HG02588 (cell line): ENCODE data around the gene SPATA6.
"Not testable (repeated sequence)": the region's sequence is repeated elsewhere in the genome, so short reads cannot be mapped to it uniquely, and the experiment has no call there.

ENCODE experiments used
- ATAC-seq: cut with Tn5 transposase; IDR thresholded peaks from one replicate; pipeline ENCODE4 v1.9.1; 2021; ENCODE audit warnings: mild to moderate bottlenecking, moderate library complexity; ENCODE audit not compliant: unreplicated experiment

The SPATA6 gene

DNA sequence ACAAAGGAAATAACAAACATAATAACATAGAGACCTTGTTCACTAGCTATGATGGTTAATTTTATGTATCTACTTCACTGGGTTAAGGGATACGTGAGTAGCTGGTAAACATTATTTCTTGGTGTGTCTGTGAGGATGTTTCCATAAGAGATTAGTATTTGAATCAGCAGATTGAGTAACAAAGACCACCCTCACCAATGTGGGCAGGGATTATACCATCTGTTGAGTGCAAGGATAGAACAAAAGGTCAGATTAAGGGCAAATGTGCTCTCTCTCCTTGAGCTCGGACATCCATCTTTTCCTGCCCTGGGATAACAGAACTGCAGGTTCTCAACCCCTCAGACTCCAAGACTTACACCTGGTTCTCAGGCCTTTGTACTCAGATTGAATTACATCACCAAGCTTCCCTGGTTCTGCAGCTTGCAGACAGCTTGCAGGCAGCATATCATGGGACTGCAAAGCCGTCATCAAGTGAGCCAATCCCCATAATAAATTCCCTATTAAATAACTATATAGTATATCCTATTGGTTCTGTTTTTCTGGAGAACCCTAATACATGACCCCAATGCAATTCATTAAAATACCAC, 9.2 kb downstream of the SPATA6 start:
- ATAC-seq: no peak

DNA sequence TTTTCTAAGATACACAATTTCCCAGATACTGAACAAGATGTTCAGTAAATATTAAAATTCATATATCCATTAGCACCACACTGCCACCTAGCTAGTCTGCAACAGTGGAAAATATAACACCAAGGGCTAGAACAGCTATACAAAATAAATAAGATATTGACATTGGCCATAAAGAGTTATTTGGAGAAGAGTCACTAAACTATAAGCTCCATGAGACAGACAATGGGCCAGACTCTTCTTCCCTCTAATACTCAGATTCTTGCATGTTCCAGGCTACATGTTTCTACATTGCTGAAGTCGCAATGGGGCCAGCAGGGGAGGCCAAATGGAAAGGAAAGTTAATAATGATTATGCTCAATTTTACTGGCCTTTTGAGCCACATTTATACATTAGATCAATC, 21.5 kb downstream of the SPATA6 start:
- no peak for ATAC-seq

DNA sequence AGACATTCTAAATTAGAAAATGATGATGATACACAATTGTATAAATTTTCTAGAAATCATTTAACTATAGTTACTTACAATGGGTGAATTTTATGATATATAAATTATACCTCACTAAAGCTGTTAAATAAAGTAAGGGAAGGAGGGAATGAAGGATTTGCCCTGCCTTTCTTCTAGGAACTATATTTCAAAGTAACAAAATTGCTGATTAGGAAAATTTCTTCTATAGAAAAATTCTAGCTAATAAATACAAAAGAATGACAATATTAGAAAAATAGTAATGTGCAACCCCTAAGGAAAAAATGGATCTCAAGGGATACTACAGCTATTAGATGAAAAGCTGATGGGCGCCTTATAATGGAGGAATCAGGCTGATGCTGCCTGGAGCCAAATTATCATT, 23.1 kb downstream of the SPATA6 start:
- no peak for ATAC-seq

DNA sequence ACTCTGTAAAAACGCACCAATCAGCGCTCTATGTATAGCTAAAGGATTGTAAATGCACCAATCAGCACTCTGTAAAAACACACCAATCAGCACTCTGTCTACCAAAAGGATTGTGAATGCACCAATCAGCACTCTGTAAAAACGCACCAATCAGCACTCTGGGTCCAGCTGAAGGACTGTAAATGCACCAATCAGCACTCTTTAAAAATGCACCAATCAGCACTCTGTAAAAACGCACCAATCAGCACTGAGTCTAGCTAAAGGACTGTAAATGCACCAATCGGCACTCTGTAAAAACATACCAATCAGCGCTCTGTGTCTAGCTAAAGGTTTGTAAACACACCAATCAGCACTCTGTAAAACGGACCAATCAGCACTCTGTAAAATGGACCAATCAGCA, 27.8 kb downstream of the SPATA6 start:
- not testable (repeated sequence) for ATAC-seq

DNA sequence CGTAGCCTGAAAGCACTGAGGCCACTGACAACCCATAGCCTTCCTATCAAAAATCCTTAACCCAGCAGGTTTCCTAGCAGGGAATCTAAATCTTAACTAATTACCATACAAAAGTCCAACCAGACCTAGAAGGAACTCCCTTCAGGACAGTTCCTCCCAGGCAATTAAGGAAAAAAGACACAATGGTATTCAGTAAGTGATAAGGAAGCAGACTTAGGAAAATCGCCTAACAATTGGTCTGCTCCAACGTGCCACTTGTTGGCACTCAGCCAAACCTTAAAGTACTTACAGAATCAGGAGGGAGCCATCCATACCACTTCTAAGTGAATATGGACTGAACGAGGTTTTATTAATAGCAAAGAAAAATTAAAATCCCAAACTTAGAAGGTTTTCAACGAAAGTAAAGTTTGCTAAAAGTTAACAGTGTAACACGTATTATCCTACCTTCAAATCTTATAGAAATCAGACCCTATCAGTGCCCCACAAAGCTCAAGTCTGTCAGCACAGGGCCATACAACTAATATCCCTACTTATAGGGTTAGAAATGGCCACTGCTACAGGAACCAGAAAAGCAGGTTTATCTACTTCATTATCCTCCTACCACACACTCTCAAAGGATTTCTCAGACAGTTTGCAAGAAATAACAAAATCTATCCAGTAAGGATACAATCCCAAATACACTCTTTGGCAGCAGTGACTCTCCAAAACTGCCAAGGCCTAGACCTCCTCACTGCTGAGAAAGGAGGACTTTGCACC, 29.0 kb downstream of the SPATA6 start:
- ATAC-seq: no peak

DNA sequence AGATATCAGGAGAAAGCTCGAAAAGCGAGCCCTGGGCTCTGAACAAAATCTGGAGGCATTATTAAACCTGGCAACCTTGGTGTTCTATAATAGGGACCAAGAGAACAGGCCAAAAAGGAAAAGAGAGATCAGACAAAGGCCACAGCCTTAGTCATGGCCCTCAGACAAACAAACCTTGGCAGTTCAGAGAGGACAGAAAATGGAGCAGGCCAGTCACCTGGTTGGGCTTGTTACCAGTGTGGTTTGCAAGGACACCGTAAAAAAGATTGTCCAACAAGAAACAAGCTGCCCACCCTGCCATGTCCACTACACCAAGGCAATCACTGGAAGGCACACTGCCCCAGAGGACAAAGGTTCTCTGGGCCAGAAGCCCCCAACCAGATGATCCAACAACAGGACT, 31.2 kb downstream of the SPATA6 start:
- not testable (repeated sequence) for ATAC-seq

DNA sequence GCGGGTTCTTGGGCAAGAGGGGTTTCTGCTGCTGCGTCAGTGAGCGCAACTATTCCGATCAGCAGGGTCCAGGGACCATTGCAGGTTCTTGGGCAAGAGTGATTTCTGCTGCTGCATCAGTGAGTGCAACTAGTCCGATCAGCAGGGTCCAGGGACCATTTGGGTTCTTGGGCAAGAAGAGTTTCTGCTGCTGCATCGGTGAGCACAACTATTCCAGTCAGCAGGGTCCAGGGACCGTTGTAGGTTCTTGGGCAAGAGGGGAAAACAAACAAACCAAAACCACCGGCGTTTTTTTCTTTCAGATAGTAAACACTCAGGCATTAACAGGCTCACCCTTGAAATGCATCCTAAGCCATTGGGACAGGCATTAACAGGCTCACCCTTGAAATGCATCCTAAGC, 32.6 kb downstream of the SPATA6 start:
- ATAC-seq: no peak

DNA sequence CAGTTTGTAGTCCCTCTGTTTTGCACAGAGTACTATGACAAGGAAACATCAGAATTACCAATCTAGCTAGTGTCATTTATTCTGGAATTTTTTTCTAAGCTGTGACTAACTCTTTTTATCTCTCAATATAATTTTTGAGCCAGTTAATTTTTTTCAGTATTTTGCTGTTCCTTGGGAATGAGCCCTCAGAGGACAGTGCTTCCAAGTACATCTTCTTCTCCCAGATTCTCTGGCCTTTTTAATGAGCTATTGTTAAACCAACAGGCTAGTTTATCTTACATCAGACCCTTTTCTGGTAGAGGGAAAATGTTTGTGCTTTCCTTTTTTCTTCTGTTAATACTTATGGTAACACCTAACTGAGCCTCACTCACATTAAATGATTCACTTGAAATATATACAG, 34.6 kb downstream of the SPATA6 start:
- not testable (repeated sequence) for ATAC-seq

DNA sequence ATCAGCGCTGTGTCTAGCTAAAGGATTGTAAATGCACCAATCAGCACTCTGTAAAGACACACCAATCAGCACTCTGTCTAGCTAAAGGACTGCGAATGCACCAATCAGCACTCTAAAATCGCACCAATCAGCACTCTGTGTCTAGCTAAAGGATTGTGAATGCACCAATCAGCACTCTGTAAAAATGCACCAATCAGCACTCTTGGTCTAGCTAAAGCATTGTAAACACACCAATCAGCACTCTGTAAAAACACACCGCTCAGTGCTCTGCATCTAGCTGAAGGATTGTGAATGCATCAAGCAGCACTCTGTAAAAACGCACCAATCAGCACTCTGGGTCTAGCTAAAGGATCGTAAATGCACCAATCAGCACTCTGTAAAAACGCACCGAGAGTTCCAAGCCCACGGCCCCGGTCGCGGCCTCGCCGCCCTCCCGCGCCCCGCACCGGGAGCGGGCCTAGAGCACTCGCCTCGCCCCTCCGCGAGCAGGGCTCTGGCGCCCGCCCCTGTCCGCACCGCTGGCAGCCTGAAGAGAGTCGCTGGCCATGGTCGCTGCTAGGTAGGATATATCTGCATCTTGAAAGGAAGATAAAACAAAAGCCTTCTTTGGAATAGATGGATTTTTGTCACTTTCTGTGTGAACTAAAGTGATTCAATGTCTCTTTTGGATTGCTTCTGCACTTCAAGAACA, 36.5 kb downstream of the SPATA6 start:
- not testable (repeated sequence) for ATAC-seq

DNA sequence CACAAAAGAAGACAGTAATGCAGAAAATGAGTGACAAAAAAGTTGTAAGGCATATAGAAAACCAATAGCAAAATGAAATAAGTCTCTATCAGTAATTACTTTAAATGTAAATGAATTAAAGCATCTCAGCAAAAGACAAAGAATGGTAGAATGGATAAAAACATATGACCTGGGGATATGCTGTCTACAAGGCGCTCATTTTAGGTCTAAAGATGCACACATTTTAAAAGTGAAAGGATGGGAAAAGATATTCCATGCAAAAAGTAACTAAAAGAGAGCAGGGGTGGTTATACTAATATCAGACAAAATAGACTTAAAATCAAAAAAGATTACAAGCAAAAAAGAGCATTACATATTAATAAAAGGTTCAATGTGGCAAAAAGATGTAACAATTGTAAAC, 41.2 kb downstream of the SPATA6 start:
- ATAC-seq: no peak

DNA sequence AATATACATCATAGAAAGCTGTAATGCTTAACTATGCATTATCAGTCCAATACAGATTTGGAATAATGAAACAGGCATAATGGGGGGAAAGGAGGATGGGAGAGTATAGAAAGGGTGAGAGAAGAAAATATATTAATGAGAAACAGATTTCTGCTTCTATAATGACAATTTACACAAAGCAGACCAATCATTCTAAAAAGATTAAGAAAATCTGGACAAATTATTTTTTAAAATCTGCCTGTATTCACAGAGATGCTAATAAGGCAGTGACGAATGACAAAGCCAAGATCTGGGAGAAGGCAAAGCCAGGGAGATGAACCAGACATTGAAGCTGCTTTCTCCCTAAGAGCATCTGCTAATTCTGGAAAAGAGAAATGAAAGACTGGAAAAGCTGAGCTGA, 50.0 kb downstream of the SPATA6 start:
- no peak for ATAC-seq

DNA sequence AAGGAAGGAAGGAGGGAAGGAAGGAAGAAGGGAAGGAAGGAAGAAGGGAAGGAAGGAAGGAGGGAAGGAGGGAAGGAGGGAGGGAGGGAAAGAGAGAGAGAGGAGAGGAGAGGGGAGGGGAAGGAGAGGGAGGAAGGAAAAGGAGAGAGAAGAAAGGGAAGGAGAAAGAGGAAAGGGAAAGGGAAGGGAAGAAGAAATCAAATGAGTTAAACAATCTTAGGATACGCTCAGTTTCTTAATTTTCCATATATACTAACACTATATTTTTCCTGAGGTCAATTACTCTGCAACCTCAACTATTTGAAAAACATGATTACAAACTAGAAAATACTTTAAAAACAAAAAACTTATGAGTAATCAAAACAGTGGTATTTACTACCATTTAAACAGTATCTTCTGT, 53.3 kb downstream of the SPATA6 start:
- ATAC-seq: no peak

DNA sequence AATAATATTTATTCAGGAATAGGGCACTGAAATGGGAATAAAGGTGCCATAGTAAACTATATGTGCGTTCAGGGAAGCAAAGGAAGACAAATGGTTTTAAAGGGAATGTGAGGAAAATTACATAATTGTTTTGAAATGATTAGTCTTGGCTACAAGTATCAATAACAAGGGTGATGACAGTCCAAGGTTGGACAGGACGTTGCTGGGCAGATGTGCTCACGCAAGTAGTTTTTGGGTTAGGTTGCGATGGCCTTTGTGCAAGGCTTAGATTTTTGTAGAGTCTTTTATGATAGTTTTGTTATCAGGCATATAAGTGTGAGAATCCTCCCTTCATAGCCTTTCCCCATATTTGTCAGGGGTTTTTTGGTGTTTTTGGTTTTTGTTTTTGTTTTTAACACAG, 57.0 kb downstream of the SPATA6 start:
- ATAC-seq: no peak

DNA sequence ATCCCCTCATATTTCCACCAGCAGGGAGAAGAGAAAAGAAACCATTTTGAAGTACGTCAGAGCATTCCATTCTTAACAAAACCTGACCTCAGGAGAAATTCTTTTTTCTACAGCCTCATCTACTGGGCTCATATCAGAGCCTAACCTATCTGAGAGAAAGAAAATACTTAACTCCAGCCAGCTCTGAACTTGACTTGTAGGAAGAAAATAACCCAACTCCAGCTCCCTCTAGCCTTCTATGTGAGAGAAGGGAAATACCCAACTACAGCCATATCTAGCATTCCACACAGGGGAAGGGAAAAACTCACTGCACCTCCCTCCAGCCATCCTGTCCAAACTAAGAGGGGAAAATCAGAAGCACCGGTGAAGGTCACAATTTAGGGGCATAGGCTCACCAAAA, 57.7 kb downstream of the SPATA6 start:
- ATAC-seq: no peak

DNA sequence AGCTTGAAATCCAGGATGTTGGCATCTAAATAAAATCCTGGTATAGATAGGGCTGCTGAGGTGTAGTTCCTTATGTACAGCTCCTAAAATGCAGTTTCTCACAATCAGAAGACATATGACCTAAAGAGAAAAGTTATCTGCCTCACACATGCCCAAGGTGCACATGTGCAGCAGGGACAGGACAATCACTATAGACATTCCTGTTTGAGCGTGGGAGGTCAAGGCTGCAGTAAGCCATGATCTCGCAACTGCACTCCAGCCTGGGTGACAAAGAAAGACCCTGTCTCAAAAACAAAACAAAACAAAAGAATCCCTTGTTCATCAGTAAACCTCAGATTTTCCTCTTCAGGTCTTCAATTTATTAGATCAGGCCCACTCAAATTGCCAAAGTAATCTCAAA, 66.1 kb downstream of the SPATA6 start:
- ATAC-seq: no peak

DNA sequence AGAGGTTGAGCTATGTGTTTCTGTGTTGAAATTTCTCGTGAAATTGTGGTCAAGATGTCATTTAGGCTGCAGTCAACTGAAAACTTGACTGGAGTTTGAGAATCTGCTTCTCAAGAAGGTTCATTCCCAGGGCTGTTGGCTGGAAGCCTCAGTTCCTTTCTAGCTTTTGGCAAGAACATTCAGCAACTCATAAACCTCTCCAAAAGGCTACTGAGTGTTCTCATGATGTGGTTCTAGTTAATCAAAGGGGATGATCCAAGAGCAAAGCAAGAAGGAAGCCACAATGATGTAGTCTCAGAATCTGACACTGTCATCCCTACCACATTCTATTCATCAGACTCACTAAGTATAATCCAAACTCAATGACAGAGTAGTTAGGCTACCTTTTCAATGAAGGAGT, 66.6 kb downstream of the SPATA6 start:
- no peak for ATAC-seq

DNA sequence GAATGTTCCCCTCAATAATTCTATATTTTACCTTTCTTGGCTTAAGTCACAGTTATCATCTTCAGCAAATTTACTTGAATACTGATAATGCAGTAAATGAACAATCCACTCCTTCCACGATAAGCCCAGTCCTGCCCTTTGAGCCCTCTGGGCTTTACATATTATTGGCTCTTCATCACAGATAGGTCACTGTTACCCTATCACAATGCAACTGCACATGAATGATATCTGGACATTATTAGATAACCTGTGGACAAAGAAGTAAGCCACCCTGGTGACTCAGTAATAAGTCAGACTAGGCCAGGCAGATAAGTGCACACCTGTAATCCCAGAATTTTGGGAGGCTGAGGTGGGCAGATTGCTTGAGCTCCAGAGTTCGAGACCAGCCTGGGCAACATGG, 69.4 kb downstream of the SPATA6 start:
- no peak for ATAC-seq

DNA sequence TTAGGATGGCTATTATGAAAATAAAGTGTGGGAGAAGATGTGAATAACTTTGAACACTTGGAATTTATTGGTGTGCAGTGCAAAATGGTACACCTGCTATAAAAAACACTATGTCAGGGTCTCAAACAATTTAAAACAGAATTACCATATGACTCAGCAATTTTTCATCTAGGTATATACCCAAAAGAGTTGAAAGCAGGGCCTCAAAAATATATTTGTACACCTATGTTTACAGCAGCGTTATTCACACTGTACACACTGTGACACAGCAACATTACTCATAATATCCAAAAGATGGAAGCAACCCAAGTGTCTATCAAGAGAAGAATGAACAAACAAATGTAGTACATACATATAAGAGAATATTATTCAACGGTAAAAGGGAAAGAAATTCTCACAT, 75.8 kb downstream of the SPATA6 start:
- ATAC-seq: no peak

DNA sequence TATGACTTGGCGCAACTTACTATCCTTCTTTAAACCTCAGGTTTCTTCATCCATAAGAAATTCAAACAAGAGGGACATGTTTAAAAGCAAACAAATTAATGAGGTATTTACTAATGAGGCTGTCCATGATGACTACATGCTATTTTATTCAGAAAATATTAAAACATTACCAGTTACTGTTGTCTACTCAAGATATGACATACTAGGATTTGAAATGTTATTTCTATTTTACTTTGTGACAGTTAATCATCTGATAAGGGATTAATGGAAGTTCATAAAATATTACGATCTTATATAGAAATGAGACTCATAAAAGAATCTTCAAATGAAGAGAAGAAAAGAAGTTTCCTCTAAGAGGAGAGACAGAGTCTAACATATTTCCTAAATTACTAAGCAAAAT, 80.1 kb downstream of the SPATA6 start:
- no peak for ATAC-seq

DNA sequence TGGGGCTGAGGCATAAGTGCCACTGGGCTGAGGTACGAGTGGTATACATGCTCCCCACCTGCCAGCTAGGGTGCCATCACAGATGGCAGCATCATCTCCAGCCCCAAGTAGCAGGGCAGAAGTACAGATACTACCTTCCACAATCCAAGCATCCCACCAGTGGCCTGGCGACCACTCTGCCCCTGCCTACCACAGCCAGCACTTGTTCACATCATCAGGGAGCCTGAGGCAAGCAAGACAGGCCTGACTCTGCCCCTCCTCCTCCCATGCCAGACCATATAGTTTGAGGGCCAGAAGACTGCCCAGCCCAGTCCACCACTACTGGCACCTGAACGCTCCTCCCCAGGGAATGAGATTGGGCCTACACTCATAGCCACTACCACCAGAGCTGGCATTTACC, 84.6 kb downstream of the SPATA6 start:
- no peak for ATAC-seq

DNA sequence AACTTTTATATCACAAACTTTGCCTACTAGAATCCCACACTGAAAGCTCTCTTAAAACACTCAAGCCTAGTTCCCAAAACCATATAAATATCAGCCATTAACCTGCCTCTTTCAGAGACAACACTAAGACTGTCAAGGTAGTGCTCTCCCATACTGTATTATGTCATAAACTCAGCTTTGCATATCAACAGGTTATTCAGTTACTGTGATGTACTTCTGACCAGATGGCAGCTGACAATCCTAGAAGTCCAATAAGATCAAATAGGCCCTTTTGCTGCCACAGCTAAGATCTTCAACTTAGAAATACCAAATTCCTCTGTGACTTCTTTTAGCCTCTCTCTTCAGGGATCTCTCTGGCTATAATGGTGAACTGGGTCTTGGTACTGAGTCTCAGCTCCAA, 97.2 kb downstream of the SPATA6 start:
- no peak for ATAC-seq

DNA sequence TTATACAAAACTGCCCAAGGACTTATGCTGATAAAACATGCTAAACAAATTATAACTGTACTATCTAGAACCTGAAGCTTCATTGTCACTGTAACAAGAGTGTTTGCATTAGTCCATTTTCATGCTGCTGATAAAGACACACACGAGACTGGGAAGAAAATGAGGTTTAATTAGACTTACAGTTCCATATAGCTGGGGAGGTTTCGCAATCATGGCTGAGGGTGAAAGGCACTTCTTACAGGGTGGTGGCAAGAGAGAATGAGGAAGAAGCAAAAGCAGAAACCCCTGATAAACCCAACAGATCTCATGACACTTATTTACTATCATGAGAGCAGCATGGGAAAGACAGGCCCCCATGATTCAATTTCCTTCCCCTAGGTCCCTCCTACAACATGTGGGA, 100.4 kb downstream of the SPATA6 start:
- no peak for ATAC-seq
